ENCODE results near the gene DAGLA. TPM values are rescaled to one million over a fixed set of nuclear protein-coding genes. Genes with fewer than 3 reads are reported as not detected.

Gene DAGLA
- total RNA-seq, 1 donor from 2014 or later = 6.0 TPM

- Histone ChIP-seq H3K36me3 (no peaks in the 10 kb centered on the region), H3K9me3 (no peaks in the 10 kb centered on the region), H3K4me3 (no peak overlapping the region), H3K4me1 (peaks cover 5% of the 10 kb centered on the region), H3K27ac (no peak overlapping the region), H3K27me3 (no peaks in the 10 kb centered on the region)
- intact Hi-C loops (cut with DNase I) = no loop called here
- TF ChIP-seq CTCF (IDR thresholded peaks at IDR 0.05) = peak; percentile 62
- ATAC-seq (peak; percentile 43), DNase-seq (peak; percentile 76)
Observed at GRCh38 chr11:61776561-61777075, 96.4 kb downstream of the DAGLA start.

GRCh38 chr11:61777234-61778090 lies 97.3 kb downstream of the DAGLA start:
- peak overlapping the region; percentile 16 for H3K4me3 ChIP-seq
- TF ChIP-seq CTCF (IDR thresholded peaks at IDR 0.05) = no peak
- DNase-seq (no peak), ATAC-seq (peak; percentile 28)
- intact Hi-C loops (cut with DNase I) = no loop called here
- H3K36me3 ChIP-seq = no peaks in the 10 kb centered on the region
- peaks cover 3% of the 10 kb centered on the region for H3K4me1 ChIP-seq
- no peaks in the 10 kb centered on the region for H3K9me3 ChIP-seq
- H3K27ac ChIP-seq = no peak overlapping the region
- no peaks in the 10 kb centered on the region for H3K27me3 ChIP-seq

- intact Hi-C loops (cut with DNase I) = no loop called here
- no peak for ATAC-seq
- Histone ChIP-seq H3K4me3 (no peak overlapping the region), H3K27me3 (no peaks in the 10 kb centered on the region), H3K36me3 (no peaks in the 10 kb centered on the region), H3K27ac (no peak overlapping the region), H3K4me1 (peaks cover 3% of the 10 kb centered on the region), H3K9me3 (no peaks in the 10 kb centered on the region)
- DNase-seq = no peak
- TF ChIP-seq CTCF (IDR thresholded peaks at IDR 0.05) = no peak
Observed at GRCh38 chr11:61778357-61778886, 98.2 kb downstream of the DAGLA start.

- no peaks in the 10 kb centered on the region for H3K27me3 ChIP-seq
- no peaks in the 10 kb centered on the region for H3K9me3 ChIP-seq
- H3K4me3 ChIP-seq = no peak overlapping the region
- no peak for ATAC-seq
- peaks cover 3% of the 10 kb centered on the region for H3K4me1 ChIP-seq
- no peak for DNase-seq
- intact Hi-C loops (cut with DNase I) = no loop called here
- H3K27ac ChIP-seq = no peak overlapping the region
- no peak for TF ChIP-seq CTCF (IDR thresholded peaks at IDR 0.05)
- peaks cover under 1% of the 10 kb centered on the region for H3K36me3 ChIP-seq
Observed at GRCh38 chr11:61778920-61779650, 98.9 kb downstream of the DAGLA start.

- peaks cover 6% of the 10 kb centered on the region for H3K36me3 ChIP-seq
- no peak for ATAC-seq
- no peak for DNase-seq
- TF ChIP-seq CTCF (IDR thresholded peaks at IDR 0.05) = no peak
- intact Hi-C loops (cut with DNase I) = loop anchor here (10.0 kb wide), 1 partner anchor 305 kb away; no protein-coding TSS in a partner anchor
- H3K27me3 ChIP-seq = no peaks in the 10 kb centered on the region
- no peak overlapping the region for H3K27ac ChIP-seq
- no peak overlapping the region for H3K4me3 ChIP-seq
- H3K9me3 ChIP-seq = no peaks in the 10 kb centered on the region
- peaks cover 3% of the 10 kb centered on the region for H3K4me1 ChIP-seq
Observed at GRCh38 chr11:61779666-61780525, 99.7 kb downstream of the DAGLA start.

Measured in upper lobe of right lung (tissue), 1 donor.